DMS53 treated with DMSO at 0.1 percent for 48 hours (cell line): ENCODE measurements around the gene TBC1D12.
"Not testable (repeated sequence)": the region's sequence is repeated elsewhere in the genome, so short reads cannot be mapped to it uniquely, and the experiment has no call there.

ENCODE experiments used
- DNase-seq: peaks from one replicate; lab custom pipeline; 2025; ENCODE audit not compliant: unreplicated experiment; lab: John Stamatoyannopoulos, UW

The TBC1D12 gene

DNA sequence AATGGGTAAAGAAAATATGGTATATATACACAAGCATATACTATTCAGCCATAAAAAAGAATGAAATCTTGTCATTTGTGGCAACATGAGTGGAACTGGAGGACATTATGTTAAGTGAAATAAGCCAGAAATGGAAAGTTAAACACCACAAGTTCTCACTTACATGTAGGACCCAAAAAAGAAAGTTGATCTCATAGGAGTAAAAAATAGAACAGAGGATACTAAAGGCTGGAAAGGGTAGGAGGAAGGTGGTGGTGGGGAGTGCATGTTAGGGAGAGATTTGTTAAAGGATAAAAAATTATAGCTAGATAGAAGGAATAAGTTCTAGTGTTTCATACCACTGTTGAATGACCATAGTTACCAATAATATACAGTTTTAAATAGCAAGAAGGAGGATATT lies 48.4 kb downstream of the TBC1D12 start:
- no peak for DNase-seq

DNA sequence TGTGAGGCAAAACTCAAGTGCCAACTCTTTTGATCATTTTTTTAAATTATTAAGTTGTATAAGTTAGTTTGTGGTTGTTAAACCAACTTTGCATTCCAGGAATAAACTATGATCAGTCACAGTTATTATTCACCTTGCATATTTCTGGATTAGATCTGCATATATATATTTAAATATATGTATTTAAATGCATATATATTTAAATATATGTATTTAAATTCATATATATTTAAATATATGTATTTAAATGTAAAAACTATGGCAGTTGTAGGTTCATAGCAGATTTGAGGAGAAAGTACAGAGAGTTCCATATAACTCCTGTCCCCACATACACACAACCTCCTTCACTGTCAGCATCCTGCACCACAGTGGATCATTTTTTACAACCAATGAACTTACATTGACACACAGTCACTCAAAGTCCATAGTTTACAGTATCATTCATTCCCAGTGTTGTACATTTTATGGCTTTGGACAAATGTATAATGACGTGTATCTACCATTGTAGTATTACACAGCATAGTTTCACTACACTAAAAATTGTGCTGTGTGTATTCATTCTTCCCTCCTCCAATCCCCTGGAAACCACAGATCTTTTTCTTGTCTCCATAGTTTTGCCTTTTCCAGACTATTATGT lies 49.7 kb downstream of the TBC1D12 start:
- no peak for DNase-seq

DNA sequence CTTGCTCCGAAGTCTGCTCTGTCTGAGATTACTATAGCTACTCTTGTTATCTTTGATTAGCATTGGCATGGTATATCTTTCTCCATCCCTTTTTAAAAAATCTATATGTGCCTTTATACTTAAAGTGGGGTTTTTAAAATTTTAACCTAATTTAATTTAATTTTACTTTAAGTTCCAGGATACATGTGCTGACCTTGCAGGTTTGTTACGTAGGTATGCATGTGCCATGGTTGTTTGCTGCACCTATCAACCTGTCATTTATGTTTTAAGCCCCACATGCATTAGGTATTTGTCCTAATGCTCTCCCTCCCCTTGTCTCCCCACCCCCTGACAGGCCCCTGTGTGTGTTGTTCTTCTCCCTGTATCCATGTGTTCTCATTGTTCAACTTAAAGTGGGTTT lies 54.6 kb downstream of the TBC1D12 start:
- no peak for DNase-seq

DNA sequence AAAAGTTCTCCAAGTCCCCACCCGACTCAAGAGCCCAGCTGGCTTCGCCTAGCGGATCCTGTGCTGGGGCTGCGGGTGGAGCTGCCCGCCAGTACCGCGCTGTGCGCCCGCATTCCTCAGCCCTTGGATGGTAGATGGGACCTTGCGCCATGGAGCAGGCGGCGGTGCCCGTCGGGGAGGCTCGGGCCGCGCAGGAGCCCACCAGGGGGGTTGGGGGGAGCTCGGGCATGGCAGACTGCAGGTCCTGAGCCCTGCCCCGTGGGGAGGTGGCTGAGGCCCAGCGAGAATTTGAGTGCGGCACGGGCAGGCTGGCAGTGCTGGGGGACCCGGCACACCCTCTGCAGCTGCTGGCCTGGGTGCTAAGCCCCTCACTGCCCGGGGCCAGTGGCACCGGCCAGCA lies 57.0 kb downstream of the TBC1D12 start:
- DNase-seq: no peak

DNA sequence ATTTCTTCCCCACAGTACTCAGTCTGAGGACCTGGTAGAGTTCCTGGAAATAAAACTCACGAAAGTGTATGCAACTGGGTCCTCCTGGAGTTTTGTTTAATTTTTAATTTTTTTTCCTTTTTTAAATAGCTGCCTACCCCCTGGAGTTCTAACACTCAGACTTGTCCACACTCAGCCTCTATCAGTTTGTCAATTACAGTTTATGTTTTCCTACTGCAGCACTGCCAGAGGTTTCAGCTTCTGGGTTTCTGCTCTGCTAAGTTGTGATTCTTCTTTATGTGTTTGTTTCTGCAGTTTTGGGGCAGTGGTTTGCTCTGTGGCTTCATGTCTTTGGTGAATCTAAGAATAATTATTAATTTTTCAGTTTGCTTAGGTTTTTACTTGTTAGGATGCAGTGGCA lies 59.2 kb downstream of the TBC1D12 start:
- no peak for DNase-seq

DNA sequence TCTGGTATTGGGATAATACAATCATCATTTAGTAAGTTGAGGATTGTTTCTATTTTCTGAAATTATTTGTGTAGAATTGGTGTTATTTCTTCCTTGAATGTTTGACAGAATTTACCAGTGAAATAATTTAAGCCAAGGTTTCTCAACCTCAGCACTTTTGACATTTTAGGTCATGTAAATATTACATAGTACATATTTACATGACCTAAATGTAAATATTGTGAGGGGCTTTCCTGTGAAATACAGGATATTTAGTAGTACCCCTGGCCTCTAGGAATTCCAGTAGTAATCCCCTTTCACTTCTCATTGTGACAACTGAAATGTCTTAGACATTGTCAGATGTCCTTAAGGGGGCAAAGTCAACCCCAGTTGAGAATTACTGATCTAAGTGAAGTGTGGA lies 59.8 kb downstream of the TBC1D12 start:
- DNase-seq: no peak

DNA sequence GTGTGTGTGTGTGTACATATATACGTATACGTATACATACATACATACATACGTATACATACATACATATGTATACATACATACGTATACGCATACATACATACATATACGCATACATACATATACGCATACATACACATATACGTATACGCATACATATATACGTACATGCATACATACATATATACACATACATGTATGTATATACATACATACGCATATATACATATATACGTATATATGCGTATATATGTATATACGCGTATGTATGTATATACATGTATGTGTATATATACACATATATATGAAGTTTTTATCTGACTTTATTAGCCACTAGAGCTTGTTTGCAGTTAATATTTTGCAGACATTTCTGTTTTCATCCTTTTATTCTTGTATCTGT lies 63.3 kb downstream of the TBC1D12 start:
- DNase-seq: no peak

DNA sequence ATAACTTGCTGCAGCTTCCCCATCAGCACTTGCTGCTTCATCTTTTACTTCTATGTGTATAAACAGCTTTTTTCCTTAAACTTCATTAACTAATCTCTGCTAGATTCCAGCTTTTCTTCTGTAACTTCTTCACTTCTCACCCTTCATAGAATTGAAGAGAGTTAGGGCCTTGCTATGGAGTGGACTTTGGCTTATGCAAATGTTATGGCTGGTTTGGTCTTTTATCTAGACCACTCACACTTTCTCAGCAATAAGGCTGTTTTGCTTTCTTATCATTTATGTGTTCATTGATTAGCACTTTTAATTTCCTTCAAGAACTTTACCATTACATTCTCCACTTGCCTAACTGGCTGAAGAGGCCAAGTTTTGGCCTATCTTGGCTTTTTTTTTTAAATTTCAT lies 79.1 kb downstream of the TBC1D12 start:
- no peak for DNase-seq

DNA sequence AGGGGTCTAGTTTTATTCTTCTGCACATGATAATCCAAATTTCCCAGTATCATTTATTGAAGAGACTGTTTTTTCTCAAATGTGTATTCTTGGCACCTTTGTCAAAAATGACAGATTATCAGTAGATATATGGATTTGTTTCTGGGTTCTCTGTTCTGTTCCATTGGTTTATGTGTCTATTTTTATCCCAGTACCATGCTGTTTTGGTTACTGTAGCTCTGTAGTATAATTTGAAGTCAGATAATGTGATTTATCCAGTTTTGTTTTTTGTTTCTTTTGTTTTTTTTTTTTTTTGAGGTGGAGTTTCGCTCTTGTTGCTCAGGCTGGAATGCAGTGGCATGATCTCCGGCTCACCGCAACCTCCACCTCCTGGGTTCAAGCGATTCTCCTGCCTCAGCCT lies 81.6 kb downstream of the TBC1D12 start:
- no peak for DNase-seq

DNA sequence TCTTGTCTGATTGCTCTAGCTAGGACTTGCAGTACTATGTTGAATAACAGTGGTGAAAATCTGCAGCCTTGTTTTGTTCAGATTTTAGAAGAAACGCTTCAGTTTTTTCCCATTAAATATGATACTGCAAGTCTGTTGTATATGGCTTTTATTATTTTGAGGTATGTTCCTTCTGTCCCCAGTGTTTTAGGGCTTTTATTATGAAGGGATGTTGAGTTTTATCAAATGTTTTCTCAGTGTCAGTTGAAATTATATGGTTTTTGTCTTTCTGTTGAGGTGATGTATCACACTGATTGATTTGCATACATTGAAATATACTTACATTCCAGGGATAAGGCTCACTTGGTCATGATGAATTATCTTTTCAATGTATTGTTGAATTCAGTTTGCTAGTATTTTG lies 82.8 kb downstream of the TBC1D12 start:
- no peak for DNase-seq

DNA sequence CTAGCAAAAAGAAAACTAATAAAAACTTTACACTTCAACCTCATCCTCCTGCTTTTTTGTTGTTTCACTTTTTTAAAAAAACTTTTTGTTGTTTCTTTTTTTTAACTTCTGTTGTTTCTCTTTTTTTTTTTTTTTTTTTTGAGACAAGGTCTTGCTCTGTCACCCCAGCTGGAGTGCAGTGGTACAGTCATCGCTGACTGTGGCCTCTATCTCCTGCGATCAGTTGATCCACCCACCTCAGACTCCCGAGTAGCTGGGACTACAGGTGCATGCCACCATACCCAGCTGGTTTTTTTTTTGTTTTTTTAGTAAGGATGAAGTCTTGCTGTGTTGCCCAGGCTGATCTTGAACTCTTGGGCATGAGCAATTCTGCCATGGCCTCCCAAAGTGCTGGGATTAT lies 85.2 kb downstream of the TBC1D12 start:
- DNase-seq: no peak

DNA sequence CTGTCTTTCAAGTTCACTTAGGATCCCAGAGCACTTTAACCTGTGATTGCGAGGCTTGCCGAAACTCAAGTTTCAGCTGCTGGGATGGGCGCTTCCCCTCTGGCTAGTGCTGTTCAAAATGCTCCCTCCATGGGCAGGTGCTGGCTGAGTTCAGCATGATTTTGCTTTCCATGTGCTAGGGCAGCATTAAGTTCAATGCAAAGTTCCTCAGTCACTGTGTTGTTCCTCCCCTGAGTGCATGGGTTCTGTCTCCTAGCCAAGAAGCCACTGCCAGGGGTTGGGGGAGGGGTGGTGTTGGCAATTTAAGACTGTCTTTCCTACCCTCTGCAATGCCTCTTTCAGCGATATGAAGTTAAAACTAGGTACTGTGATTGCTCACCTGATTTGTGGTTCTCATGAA lies 86.8 kb downstream of the TBC1D12 start:
- no peak for DNase-seq

DNA sequence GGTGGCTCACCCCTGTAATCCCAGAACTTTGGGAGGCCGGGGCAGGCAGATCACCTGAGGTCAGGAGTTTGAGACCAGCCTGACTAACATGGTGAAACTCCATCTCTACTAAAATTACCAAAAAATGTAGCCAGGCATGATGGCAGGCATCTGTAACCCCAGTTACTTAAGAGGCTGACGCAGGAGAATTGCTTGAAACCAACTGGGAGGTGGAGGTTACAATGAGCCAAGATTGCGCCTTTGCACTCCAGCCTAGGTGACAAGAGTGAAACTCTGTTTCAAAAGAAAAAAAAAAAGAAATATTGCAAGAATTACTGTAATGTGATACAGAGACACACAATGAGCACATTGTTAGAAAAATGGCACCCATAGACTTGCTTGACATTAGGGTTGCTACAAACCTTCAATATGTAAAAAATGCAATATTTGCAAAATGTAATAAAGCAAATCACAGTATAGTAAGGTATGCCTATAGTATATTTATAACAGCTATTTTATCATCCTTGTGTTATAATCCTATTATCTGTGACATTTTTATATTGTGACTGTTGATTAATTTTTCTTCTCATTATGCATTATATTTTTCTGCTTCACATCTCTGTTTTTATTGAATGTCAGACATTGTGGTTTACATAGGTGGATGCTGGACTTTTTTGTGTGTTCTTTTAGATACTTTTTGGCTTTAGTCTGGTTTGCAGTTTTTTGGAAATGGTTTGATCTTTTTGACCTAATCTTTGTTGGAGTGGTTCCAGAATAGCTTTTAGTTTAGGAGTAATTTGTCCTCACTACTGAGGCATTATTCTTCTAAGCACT lies 87.8 kb downstream of the TBC1D12 start:
- no peak for DNase-seq

DNA sequence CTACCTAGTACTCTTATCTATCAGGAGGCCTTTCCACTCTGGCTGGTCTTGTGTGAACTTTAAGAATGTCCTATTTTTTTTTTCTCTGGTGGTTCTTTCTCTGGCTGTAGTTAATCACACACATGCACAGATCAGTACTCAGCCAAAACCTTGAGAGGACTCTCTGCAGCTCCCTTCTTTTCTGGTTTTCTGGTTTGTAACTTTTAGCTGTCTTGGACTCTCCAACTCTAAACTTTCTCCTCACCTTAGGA lies 88.4 kb downstream of the TBC1D12 start:
- DNase-seq: no peak

DNA sequence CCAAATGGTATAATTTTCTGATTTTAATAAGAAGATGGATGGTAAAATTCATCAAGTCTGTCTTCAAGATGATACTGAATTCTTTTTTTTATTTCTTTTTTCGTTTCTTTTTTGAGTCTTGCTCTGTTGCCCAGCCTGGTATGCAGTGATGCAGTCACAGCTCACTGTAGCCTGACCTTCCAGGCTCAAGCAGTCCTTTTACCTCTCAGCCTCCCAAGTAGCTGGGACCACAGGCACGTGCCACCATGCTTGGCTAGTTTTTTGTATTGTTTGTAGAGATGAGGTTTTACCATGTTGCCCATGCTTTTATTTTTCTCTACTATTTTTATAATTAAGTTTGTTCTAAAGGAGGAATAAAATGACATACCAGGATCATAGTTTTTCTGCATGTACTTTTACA lies 91.1 kb downstream of the TBC1D12 start:
- no peak for DNase-seq

DNA sequence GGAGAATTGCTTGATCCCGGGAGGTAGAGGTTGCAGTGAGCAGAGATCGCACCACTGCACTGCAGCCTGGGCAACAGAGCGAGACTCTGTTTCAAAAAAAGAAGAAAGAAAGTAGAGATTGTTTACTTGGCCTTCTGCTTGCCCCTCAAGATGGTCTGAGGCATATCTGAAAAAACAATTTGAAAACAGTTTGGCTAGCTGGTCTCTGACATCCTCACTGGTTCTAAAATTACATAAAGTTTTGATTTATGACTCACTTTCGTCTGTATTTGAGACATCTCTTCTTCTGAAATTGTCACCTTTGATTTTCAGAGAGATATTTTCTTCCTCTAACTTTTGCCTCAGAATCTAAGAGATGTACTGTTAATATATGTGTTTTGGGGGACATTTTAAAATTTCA lies 93.7 kb downstream of the TBC1D12 start:
- DNase-seq: no peak

DNA sequence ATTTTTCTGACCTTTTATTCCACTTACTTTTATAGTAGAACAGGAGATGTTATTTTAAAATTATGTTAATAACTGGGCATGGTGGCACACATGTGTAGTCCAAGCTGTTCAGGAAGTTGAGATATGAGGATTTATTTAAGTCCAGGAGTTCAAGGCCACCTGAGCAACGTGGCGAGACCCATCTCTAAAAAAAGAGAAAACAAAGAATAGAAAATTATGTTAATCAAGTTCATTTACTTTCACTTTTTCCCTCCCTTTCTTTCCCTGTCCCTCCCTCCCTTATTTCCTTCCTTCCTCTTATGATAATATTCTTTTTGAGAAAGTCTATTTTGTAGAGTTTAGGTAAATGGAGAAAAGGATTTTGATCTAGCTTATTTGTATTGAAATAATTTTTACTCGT lies 94.3 kb downstream of the TBC1D12 start:
- no peak for DNase-seq

DNA sequence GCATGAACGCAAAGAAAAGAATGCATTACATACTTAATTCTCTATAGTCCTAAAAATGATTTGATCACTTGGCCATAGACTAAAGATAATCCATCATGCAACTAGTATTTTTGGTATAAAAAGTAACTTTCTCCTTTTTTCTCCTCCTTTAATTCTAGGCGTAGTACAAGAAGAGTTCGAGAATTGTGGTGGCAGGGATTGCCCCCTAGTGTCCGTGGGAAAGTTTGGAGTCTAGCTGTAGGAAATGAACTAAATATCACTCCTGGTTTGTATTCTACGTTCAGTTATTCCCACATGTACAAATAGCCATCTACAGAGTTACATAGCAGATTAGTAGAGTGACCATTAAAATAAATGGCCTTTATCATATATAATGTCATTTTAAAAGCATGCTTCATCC lies 97.7 kb downstream of the TBC1D12 start:
- DNase-seq: no peak

DNA sequence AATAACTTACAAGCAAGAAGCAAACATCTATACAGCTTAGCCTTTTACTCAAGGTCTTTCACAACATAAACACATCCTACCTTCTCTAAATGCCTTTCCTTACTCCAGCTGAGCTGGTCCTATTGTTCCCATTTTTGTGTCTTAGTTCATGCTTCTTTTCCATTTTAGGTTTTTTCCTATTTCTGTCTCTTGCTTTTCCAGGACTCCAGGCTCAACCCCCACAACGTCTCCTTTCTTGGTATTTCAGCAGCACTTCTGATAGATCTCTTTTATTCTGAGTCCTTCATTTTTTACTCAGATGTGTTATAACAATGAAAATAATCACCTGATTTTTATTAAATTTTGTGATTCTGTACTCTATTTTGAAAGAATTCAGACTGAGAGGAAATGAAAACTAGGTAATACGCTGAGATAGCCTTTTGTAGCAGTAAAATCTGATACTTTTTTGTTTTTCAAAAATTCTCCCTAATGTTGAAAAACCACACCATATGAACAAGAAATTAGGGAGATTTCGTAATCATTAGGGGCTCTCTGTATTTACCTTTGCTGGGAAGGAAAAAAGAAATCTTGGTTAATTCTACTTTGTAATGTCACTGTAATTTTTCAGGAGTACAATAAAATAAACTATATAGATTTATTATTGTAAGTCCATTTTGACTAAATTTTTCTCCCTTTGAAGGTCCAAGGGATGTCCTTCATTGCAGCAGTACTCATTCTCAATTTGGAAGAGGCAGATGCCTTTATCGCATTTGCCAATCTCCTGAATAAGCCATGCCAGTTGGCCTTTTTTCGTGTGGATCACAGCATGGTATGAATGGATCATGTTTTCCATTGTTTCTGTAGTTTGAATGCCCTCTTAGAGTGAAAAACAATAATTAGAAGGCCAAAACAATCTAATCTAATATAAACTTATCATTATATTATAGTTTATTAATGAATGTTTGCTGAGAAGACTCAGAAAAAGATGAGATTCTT lies 119.2 kb downstream of the TBC1D12 start:
- no peak for DNase-seq

DNA sequence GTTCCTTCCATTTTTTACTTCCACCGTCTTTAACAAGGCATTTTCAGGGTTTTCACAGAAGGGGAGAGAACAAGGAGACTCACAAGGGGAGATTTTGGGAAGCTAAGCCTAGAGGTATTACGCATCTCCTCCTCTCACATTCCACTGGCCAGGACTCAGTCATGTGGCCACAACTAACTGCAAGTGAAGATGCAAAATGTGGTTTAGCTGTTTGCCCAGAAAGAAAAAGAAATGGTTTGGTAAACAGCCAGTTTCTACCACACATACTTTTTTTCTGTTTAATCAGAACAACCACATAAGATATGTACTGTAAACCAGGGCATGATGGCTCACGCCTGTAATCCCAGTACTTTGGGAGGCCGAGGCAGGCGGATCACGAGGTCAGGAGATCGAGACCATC lies 121.8 kb downstream of the TBC1D12 start:
- no peak for DNase-seq

DNA sequence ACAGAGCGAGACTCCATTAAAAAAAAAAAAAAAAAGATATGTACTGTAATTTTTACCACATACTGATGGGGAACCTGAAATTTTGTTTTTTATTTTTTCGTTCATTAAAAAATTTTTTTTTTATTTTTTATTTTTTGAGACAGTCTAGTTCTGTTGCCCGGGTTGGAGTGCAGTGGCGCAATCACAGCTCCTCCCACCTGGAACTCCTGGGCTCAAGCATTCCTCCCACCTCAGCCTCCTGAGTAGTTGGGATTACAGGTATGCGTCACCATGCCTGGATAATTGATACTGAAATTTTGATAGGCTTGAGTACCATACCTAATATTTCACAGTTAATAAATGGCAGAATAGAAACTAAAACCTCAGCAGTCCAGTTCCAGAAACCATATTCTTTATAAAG lies 122.4 kb downstream of the TBC1D12 start:
- no peak for DNase-seq

DNA sequence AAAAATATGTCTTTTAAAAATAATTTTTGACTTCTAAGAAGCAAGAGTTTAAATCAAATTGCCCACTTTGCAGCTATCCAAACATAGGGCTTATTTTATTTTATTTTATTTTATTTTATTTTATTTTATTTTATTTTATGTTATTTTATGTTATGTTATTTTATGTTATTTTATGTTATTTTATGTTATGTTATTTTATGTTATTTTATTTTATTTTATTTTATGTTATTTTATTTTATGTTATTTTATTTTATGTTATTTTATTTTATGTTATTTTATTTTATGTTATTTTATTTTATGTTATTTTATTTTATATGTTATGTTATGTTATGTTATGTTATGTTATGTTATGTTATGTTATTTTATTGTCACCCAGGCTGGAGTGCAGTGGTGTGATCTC lies 129.2 kb downstream of the TBC1D12 start:
- not testable (repeated sequence) for DNase-seq
